Islet of Langerhans (tissue), 1 donor: ENCODE measurements around the gene TNF.
"Not testable (repeated sequence)": the region's sequence is repeated elsewhere in the genome, so short reads cannot be mapped to it uniquely, and the experiment has no call there.

ENCODE experiments used
- FAIRE-seq: peaks from one replicate; lab custom pipeline; 2011; peaks lifted over from hg19 to GRCh38; lab: Jason Lieb, UNC

TNF gene

DNA sequence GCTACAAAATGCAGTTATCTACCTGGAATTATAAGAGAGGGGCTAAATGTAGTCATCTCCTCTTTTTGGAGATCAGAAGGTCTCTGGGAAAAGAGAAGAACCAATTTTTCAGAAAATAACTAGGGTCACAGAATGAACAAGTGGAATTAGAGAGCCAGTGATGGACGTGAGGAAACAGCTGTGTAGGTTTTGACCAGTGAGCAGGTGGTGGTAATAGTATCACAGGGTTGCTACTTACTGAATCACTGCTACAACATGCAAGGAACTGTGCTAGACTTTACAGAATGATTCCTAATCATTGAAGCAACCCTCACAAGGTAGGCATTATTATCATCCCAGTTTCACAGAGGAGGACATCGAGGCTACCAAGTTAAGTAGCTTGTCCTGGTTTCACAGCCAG is 30.7 kb upstream of the TNF start:
- no peak for FAIRE-seq

DNA sequence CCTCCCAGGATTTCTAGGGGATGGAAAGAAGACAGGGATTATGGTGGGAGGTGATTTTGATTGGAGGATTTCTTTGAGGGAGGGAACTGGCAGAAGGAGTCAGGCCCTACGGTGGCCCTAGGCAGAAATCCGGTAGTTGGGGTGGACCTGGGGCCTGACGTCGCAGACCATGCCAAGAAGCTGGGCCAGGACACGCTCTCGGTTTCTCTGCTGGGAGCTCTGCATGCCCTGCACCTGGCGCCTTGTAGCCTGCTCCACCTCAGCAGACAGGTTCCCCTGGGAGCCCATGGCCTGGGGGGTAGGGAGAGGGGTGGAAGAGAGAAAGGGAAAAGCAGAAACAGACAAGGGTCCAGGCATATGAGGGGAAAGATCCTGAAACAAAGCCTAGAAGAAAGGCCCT is 30.1 kb upstream of the TNF start:
- FAIRE-seq = no peak

- no peak for FAIRE-seq
Observed at GRCh38 chr6:31546339-31546957, 28.9 kb upstream of the TNF start, which contains the start of gene ATP6V1G2. Gene ATP6V1G2, minus strand, starts transcription at chr6:31546608. Its CDS starts 49 bp downstream, at chr6:31546559.

- peak; percentile 77 for FAIRE-seq
Observed at GRCh38 chr6:31546958-31547726, 28.2 kb upstream of the TNF start, which contains the start of gene NFKBIL1. Gene NFKBIL1, plus strand, starts transcription at chr6:31547608. Its CDS starts 87 bp downstream, at chr6:31547695.

DNA sequence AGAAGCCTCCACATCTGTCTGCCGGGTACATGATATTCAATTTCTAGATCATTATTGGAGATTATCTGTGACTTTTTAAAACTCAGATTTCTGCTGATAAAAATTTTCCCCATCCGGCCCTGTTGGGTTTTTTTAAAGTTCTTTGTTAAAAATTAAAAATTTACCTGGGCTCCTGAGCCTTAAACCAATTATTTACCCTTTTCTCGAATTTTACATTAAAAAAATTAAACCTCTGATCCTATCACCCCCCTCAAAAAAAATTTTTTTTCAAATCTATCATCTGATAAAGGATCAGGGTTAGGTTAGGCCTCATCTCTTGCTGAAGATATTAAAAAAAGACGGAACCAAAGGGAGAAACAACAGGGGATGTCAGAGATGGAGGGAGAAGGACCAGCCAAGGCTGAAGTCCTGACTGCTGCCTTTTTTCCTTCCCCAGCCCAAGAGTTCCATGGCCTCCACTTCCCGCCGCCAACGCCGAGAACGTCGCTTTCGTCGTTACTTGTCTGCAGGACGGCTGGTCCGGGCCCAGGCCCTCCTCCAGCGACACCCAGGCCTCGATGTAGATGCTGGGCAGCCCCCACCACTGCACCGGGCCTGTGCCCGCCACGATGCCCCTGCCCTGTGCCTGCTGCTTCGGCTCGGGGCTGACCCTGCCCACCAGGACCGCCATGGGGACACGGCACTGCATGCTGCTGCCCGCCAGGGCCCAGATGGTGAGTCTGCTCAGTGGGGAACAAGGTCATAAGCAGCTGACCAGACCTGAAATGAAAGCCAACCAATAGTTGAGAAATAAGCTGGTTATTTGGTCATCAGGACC is 27.4 kb upstream of the TNF start:
- no peak for FAIRE-seq

DNA sequence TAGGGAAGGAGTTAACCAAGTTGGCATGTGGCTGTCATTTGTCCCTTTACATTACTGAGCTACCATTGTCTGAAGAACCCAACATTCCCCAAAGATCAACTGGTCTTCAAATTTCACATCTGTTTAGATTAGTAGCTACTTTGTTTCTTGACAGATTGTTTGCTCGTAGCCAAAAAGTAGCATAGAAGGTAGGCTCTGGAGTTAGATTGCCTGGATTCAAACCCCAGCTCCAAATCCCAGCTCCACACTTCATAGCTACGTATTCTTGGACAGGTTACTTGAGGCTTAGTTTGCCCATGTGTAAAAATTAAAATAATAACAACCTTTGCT is 26.9 kb upstream of the TNF start:
- FAIRE-seq = no peak

- FAIRE-seq = not testable (repeated sequence)
Observed at GRCh38 chr6:31551371-31551770, 24.0 kb upstream of the TNF start.

DNA sequence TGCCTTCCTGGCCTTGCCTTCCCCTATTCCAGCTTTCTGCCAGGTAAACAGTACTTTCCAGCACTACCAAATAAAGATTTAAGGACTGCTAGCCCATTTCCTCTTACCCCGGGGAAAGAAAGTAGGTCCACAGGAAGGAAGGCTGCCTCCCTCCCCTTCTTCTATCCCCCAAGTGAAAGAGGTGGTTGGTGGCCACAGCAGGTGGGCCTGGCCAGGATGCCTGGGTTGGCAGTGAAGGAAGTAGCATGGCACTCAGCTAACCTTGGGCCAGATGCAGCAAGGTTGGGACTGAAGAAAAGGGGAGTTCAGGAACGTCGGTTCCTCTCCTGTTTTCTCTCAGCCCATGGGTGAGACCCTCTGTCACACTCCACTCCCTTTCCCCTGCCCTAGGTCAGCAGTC is 19.1 kb upstream of the TNF start:
- FAIRE-seq = no peak

GRCh38 chr6:31557443-31558317 is 17.7 kb upstream of the TNF start:
- no peak for FAIRE-seq

DNA sequence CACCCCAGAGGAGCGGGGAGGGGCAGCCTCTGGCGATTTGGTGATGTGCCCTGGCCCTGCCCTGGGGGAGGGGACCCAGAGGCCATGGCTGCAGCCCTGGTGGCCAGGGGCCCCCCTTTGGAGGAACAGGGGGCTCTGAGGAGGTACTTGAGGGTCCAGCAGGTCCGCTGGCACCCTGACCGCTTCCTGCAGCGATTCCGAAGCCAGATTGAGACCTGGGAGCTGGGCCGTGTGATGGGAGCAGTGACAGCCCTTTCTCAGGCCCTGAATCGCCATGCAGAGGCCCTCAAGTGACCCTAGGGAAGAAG is 17.1 kb upstream of the TNF start:
- no peak for FAIRE-seq

DNA sequence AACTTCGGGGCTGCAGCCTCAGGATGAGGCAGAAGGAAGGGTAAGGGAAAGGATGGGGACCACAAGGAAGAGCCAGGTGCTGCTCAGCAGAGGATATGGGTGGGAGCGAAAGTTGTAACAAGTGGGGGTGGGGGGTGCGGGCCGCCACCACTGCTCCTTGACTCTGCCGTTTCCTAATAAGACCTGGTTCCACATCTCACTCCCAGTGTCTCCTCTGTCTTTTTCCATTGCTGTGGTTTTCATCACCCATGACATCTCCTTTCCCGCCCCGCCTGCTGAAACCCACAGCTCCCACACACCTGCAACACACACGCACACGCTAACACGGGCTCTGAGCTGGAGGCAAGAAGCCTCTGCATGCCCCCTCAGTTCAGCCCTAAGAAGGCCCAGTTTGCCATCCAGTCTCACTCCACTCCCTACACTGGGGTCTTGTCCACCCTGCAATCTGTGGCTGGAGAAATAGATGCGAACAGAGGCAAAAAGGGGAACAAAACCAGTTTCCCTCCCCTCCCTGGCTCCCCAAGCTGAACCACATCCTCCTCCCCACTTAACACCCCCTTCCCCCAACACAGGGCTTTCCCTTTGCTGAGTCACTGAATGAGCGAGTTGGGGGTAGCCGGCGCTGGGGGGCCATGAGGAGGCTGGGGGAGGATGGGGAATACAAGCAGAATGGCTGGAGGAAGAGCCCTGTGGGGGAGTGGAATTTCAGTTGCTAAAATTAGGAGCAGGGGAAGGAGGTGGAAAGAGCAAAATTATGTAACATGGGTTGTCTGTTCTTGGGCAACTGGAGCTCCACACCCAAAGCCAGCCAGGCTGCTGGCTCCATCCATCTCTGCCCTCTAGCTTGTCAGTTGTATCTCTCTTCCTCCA is 16.5 kb upstream of the TNF start:
- no peak for FAIRE-seq

DNA sequence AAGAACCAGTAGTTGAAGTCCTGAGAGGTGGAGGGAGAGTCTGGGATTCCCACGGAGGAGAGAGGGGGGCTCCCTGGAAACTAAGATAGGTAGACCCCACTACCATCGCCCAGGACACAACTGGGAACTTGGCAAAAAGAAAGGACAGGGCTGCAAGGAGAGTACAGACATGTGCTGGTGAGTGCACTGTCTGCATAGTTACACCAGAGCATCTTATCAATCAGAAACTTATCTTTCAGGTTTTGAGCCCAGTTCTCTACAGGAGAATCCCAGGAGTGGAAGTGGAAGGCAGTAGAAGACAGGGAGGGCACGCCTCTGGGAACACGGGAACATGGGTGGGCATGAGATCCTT is 15.8 kb upstream of the TNF start:
- no peak for FAIRE-seq

GRCh38 chr6:31559958-31560696 is 15.2 kb upstream of the TNF start:
- FAIRE-seq = no peak

DNA sequence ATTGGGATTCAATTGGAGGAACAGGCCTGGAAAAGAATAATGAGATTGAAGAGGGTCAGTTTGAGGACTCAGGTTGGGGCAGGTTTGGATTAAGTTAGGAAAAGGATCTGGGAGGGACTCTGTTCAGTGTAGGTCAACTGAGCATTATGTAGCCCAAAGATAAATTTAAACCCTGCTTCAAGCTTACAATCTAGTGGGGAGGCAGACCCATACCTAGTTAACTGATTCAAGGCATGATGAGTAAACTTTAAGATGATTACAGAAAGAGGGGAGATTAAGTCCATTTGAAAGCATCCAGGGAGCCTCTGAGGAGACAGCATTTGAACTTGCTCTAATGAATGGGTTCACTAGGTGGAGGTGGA is 14.7 kb upstream of the TNF start:
- no peak for FAIRE-seq

DNA sequence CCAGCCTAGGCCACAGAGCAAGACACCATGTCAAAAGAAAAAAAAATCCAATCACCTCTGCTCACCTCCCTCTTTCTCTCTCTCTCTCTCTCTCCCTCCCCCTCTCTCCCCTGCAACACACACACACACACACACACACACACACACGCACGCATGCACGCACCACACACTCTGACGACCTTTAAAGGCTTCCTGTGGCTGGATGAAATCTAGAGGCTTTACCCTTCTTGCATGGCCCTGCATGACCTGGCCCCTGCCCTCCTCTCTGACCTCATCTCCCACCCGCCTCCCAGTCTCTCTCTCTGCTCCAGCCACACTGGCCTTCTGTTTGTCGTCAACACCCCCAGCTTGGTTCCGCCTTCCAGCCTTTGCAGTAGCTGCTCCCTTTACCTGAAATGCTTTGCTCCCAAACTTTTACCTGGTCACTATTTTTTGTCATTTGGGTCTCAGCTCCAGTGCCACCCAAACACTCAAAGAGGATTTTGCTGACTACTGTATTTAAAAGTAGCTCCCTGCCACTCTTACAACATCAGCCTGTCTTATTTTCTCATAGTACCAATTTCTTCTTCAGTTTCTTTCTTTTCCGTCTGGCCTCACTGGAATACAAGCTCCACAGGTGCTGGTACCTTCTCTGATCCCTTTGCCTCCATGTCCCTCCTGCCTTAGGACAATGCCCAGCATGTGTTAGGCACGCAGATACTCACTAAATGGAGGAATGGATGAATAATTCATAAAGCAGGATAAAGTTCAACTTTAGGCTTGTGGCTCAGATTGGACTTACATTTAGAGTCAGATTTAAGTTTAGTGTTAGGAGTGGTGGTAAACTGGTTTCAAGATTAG is 7.6 kb upstream of the TNF start:
- FAIRE-seq = no peak

- no peak for FAIRE-seq
Observed at GRCh38 chr6:31568537-31568961, 6.8 kb upstream of the TNF start.

GRCh38 chr6:31569861-31570536 is 5.4 kb upstream of the TNF start:
- no peak for FAIRE-seq

DNA sequence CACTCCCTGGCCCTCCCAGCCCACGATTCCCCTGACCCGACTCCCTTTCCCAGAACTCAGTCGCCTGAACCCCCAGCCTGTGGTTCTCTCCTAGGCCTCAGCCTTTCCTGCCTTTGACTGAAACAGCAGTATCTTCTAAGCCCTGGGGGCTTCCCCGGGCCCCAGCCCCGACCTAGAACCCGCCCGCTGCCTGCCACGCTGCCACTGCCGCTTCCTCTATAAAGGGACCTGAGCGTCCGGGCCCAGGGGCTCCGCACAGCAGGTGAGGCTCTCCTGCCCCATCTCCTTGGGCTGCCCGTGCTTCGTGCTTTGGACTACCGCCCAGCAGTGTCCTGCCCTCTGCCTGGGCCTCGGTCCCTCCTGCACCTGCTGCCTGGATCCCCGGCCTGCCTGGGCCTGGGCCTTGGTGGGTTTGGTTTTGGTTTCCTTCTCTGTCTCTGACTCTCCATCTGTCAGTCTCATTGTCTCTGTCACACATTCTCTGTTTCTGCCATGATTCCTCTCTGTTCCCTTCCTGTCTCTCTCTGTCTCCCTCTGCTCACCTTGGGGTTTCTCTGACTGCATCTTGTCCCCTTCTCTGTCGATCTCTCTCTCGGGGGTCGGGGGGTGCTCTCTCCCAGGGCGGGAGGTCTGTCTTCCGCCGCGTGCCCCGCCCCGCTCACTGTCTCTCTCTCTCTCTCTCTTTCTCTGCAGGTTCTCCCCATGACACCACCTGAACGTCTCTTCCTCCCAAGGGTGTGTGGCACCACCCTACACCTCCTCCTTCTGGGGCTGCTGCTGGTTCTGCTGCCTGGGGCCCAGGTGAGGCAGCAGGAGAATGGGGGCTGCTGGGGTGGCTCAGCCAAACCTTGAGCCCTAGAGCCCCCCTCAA is 3.1 kb upstream of the TNF start, which contains the start of gene LTA:
Gene LTA, plus strand, starts transcription at position 249 of the 871 bp plus-strand sequence. Its CDS starts 454 bp downstream, at position 703.
- no peak for FAIRE-seq
